DND-41 (cell line): Measurements from ENCODE around the gene CPAMD8.

Experiments used
- ATAC-seq: fragments of 200-7000 bp; cut with Tn5 transposase; 3 replicates; pipeline ENCODE4 v1.9.1; 2021; ENCODE audit warnings: low read depth; ENCODE audit not compliant: insufficient read depth
- DNase-seq: peaks from one replicate; pipeline ENCODE4 v3.0.0-alpha.2; 2020
- H2AFZ ChIP-seq: 2 replicates; pipeline ENCODE4 v1.6.0; 2012; ENCODE audit warnings: low read depth, low read length
- H3K27ac ChIP-seq: 2 replicates; pipeline ENCODE4 v1.5.1; 2012; ENCODE audit warnings: low read length, inconsistent platforms
- H3K27me3 ChIP-seq: fragments of 200-600 bp; sonication (generic); 2 replicates; pipeline ENCODE4 v1.6.0; 2012; ENCODE audit warnings: low read length, mild to moderate bottlenecking, inconsistent platforms; ENCODE audit not compliant: insufficient read depth, poor library complexity
- H3K36me3 ChIP-seq: 2 replicates; pipeline ENCODE4 v1.5.1; 2012; ENCODE audit warnings: low read length, inconsistent platforms; ENCODE audit not compliant: insufficient read depth
- H3K4me1 ChIP-seq: 2 replicates; pipeline ENCODE4 v1.5.1; 2012; ENCODE audit warnings: mild to moderate bottlenecking, low read length; ENCODE audit not compliant: insufficient read depth
- H3K4me2 ChIP-seq: 2 replicates; pipeline ENCODE4 v1.6.0; 2012; ENCODE audit warnings: mild to moderate bottlenecking, moderate library complexity, low read length, inconsistent platforms; ENCODE audit not compliant: insufficient read depth
- H3K4me3 ChIP-seq, 2 experiments: fragments of 200-600 bp in 1 of 2; shearing (Covaris generic) in 1 of 2; 2 replicates each; pipeline ENCODE4 v1.5.1; 2012 to 2016; ENCODE audit warnings: inconsistent platforms in 2 of 2, low read length in 2 of 2, mild to moderate bottlenecking in 2 of 2, low read depth in 1 of 2, moderate library complexity in 1 of 2
- H3K79me2 ChIP-seq: 2 replicates; pipeline ENCODE4 v1.6.0; 2012; ENCODE audit warnings: low read length, inconsistent platforms; ENCODE audit not compliant: insufficient read depth
- H3K9ac ChIP-seq: 2 replicates; pipeline ENCODE4 v1.6.0; 2012; ENCODE audit warnings: low read depth, mild to moderate bottlenecking, inconsistent platforms, low read length, moderate library complexity
- H3K9me3 ChIP-seq: 2 replicates; pipeline ENCODE4 v1.5.1; 2012; ENCODE audit warnings: low read length, moderate library complexity, mild to moderate bottlenecking, inconsistent platforms; ENCODE audit not compliant: insufficient read depth, severe bottlenecking
- H4K20me1 ChIP-seq: 2 replicates; pipeline ENCODE4 v1.6.0; 2012; ENCODE audit warnings: low read length; ENCODE audit not compliant: insufficient read depth
- EZH2 ChIP-seq: IDR thresholded peaks from 3 replicates; pipeline ENCODE4 v1.6.1; 2012; ENCODE audit warnings: borderline replicate concordance, low read depth, mild to moderate bottlenecking, moderate library complexity, low read length, inconsistent platforms; ENCODE audit not compliant: severe bottlenecking
- TF ChIP-seq, protein P1 (sequence below): IDR thresholded peaks from 2 replicates; pipeline ENCODE4 v1.5.1; 2012; ENCODE audit warnings: borderline replicate concordance, low read length, moderate library complexity, mild to moderate bottlenecking; ENCODE audit not compliant: poor library complexity, severe bottlenecking; ENCODE audit errors: extremely low read depth

Gene CPAMD8

DNA sequence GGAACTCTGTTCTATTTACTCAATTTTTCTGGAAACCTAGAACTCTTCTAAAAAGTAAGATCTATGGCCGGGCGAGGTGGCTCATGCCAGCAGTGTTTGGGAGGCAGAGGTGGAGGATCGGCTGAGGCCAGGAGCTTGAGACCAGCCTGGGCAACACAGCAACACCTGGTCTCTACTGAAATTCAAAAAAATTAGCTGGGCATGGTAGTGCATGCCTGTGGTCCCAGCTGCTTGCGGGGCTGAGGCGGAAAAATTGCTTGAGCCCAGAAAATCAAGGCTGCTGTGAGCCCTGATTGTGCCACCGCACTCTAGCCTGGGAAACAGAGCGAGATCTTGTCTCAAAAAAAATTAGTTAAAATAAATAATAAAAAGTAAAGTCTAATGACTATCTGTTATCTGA lies 109.2 kb downstream of the CPAMD8 start:
- DNase-seq (no peak), ATAC-seq (no peak)
- H3K9me3 ChIP-seq, result peaks cover 6% of the 10 kb centered on the region
- H3K79me2 ChIP-seq, result no peaks in the 10 kb centered on the region
- H3K36me3 ChIP-seq, result no peaks in the 10 kb centered on the region
- TF ChIP-seq EZH2, result no peak
- TF ChIP-seq, protein P1, sequence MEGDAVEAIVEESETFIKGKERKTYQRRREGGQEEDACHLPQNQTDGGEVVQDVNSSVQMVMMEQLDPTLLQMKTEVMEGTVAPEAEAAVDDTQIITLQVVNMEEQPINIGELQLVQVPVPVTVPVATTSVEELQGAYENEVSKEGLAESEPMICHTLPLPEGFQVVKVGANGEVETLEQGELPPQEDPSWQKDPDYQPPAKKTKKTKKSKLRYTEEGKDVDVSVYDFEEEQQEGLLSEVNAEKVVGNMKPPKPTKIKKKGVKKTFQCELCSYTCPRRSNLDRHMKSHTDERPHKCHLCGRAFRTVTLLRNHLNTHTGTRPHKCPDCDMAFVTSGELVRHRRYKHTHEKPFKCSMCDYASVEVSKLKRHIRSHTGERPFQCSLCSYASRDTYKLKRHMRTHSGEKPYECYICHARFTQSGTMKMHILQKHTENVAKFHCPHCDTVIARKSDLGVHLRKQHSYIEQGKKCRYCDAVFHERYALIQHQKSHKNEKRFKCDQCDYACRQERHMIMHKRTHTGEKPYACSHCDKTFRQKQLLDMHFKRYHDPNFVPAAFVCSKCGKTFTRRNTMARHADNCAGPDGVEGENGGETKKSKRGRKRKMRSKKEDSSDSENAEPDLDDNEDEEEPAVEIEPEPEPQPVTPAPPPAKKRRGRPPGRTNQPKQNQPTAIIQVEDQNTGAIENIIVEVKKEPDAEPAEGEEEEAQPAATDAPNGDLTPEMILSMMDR, result no peak
- no peaks in the 10 kb centered on the region for H3K4me1 ChIP-seq
- H4K20me1 ChIP-seq, result no peaks in the 10 kb centered on the region
- H2AFZ ChIP-seq, result no peak overlapping the region
- no peak overlapping the region for H3K27ac ChIP-seq
- H3K4me3 ChIP-seq, result no peak overlapping the region
- no peak overlapping the region for H3K4me2 ChIP-seq
- no peaks in the 10 kb centered on the region for H3K27me3 ChIP-seq
- H3K9ac ChIP-seq, result no peak overlapping the region

DNA sequence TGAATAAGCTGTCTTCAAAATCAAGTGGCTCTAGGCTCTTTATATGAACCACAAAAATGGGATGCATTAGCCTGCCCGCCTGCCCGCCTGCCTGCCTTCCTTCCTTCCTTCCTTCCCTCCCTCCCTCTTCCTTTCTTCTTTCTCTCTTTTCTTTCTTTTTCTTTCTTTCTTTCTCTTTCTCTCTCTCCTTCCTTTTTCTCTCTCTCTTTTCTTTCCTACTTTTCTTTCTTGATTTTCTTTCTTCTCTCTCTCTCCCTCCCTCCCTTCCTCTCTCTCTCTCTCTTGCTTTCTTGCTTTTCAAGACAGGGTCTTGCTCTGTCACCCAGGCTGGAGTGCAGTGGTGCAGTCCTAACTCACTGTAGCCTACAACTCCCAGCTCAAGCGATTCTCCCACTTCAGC lies 110.9 kb downstream of the CPAMD8 start:
- H2AFZ ChIP-seq, result no peak overlapping the region
- H3K9me3 ChIP-seq, result peaks cover 11% of the 10 kb centered on the region
- H3K36me3 ChIP-seq, result no peaks in the 10 kb centered on the region
- no peak overlapping the region for H3K9ac ChIP-seq
- H3K27me3 ChIP-seq, result no peaks in the 10 kb centered on the region
- H3K4me1 ChIP-seq, result no peaks in the 10 kb centered on the region
- no peak overlapping the region for H3K27ac ChIP-seq
- H3K79me2 ChIP-seq, result no peaks in the 10 kb centered on the region
- TF ChIP-seq, protein P1, result no peak
- TF ChIP-seq EZH2, result no peak
- DNase-seq, result no peak
- H4K20me1 ChIP-seq, result no peaks in the 10 kb centered on the region
- no peak overlapping the region for H3K4me3 ChIP-seq
- no peak overlapping the region for H3K4me2 ChIP-seq
- ATAC-seq, result no peak

DNA sequence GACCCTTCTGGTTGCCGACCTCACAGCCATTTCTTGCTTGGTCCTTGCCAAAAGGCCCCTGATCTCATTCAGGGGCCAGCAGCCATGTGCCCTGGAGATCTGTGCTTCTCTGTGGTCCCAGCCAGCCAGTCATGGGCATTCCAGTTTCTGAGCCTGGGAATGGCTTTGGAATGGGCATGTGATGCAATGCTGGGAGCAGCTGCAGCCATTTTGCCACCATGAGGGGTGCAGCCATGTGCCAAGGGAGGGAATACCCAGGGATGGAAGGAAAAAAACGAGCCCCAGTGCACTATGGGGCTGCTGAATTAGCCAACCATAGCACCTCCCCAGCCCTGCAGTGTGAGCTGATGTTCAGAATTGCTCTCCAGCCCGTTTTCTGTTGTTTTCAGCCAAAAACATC lies 111.5 kb downstream of the CPAMD8 start:
- H3K9ac ChIP-seq, result no peak overlapping the region
- H3K4me2 ChIP-seq, result no peak overlapping the region
- ATAC-seq, result no peak
- no peak overlapping the region for H3K27ac ChIP-seq
- no peaks in the 10 kb centered on the region for H3K4me1 ChIP-seq
- no peaks in the 10 kb centered on the region for H3K27me3 ChIP-seq
- H3K4me3 ChIP-seq, result no peak overlapping the region
- peaks cover 13% of the 10 kb centered on the region for H3K9me3 ChIP-seq
- H4K20me1 ChIP-seq, result no peaks in the 10 kb centered on the region
- H3K79me2 ChIP-seq, result no peaks in the 10 kb centered on the region
- no peaks in the 10 kb centered on the region for H3K36me3 ChIP-seq
- DNase-seq, result no peak
- no peak overlapping the region for H2AFZ ChIP-seq
- no peak for TF ChIP-seq EZH2

DNA sequence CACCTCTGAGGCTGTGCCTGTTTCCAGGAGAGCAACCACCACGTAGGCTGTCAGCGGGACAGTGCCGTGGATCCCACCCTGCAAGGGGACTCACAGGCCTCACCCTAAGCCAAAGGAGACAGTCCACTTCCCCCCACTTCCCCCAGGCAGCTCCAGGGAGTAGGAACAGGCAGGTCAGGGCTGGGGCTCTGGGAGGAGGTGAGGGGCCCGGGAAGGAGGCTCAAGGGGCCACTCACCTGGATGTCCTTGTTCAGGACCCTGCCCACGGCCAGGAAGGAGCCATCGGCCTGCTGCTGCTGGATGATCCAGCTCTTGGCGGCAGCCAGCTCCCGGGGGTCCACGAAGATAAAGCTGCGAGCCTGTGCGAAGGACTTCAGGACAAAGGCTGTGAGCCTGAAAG lies 112.2 kb downstream of the CPAMD8 start:
- Histone ChIP-seq H3K79me2 (no peaks in the 10 kb centered on the region), H2AFZ (no peak overlapping the region), H3K9me3 (peaks cover 13% of the 10 kb centered on the region), H3K27ac (no peak overlapping the region), H3K4me3 (no peak overlapping the region), H3K36me3 (no peaks in the 10 kb centered on the region), H3K4me2 (no peak overlapping the region), H3K9ac (no peak overlapping the region), H3K4me1 (no peaks in the 10 kb centered on the region), H4K20me1 (no peaks in the 10 kb centered on the region), H3K27me3 (no peaks in the 10 kb centered on the region)
- DNase-seq (no peak), ATAC-seq (no peak)
- TF ChIP-seq, protein P1, result no peak
- no peak for TF ChIP-seq EZH2
